DOHH2 (cell line): ENCODE data around the gene DDX41.

ENCODE experiments used
- H3F3A ChIP-seq: fragments of 200-600 bp; sonication (generic), shearing (Covaris generic); 2 replicates; pipeline ENCODE4 v1.6.0; 2016; ENCODE audit warnings: antibody characterized with exemption, mild to moderate bottlenecking; ENCODE audit not compliant: control insufficient read depth, insufficient read depth
- H3K27ac ChIP-seq: fragments of 200-600 bp; sonication (generic); 2 replicates; pipeline ENCODE4 v1.5.1; 2014; ENCODE audit warnings: low read depth, mild to moderate bottlenecking, low read length, moderate library complexity
- H3K27me3 ChIP-seq: fragments of 200-600 bp; sonication (generic); 2 replicates; pipeline ENCODE4 v1.6.1; 2014; ENCODE audit warnings: mild to moderate bottlenecking, low read length, mixed read lengths; ENCODE audit not compliant: control insufficient read depth
- H3K36me3 ChIP-seq: fragments of 200-600 bp; sonication (generic); 2 replicates; pipeline ENCODE4 v1.6.1; 2014; ENCODE audit warnings: mild to moderate bottlenecking, low read length, moderate library complexity, mixed read lengths; ENCODE audit not compliant: control insufficient read depth
- H3K4me1 ChIP-seq: fragments of 200-600 bp; sonication (generic); 2 replicates; pipeline ENCODE4 v1.6.1; 2014; ENCODE audit warnings: mild to moderate bottlenecking, low read length, mixed read lengths; ENCODE audit not compliant: control insufficient read depth
- H3K4me2 ChIP-seq: fragments of 200-600 bp; sonication (generic); 2 replicates; pipeline ENCODE4 v1.6.0; 2014; ENCODE audit warnings: mild to moderate bottlenecking, low read length, moderate library complexity
- H3K4me3 ChIP-seq: fragments of 200-600 bp; sonication (generic); 2 replicates; pipeline ENCODE4 v1.5.1; 2014; ENCODE audit warnings: mild to moderate bottlenecking, low read length, mixed read lengths
- H3K79me2 ChIP-seq: fragments of 200-600 bp; sonication (generic); 2 replicates; pipeline ENCODE4 v1.6.1; 2014; ENCODE audit warnings: mild to moderate bottlenecking, low read length, mixed read lengths; ENCODE audit not compliant: control insufficient read depth
- H3K9me2 ChIP-seq: fragments of 200-600 bp; sonication (generic); replicated peaks from 2 replicates; pipeline ENCODE4 v1.6.1; 2014; ENCODE audit warnings: mild to moderate bottlenecking, low read length, mixed read lengths; ENCODE audit not compliant: control insufficient read depth
- H3K9me3 ChIP-seq: fragments of 200-600 bp; sonication (generic); 2 replicates; pipeline ENCODE4 v1.6.1; 2014; ENCODE audit warnings: antibody characterized with exemption, low read length, mixed read lengths; ENCODE audit not compliant: control insufficient read depth, insufficient read depth
- H4K20me1 ChIP-seq: fragments of 200-600 bp; sonication (generic); 2 replicates; pipeline ENCODE4 v1.6.0; 2014; ENCODE audit warnings: low read depth, mild to moderate bottlenecking, antibody characterized with exemption, low read length, moderate library complexity; ENCODE audit not compliant: control insufficient read depth, insufficient read depth
- EZH2phosphoT487 ChIP-seq: fragments of 200-600 bp; sonication (generic); IDR thresholded peaks from 2 replicates; pipeline ENCODE4 v1.6.1; 2017; ENCODE audit warnings: borderline replicate concordance, mild to moderate bottlenecking, antibody characterized with exemption, low read length, moderate library complexity, mixed read lengths
- TF ChIP-seq, protein P1 (sequence below): fragments of 200-600 bp; sonication (generic); IDR thresholded peaks from one replicate; pipeline ENCODE4 v1.5.1; 2014; ENCODE audit warnings: antibody characterized with exemption, mild to moderate bottlenecking, low read depth, low read length; ENCODE audit not compliant: poor library complexity, severe bottlenecking

DDX41 gene

DNA sequence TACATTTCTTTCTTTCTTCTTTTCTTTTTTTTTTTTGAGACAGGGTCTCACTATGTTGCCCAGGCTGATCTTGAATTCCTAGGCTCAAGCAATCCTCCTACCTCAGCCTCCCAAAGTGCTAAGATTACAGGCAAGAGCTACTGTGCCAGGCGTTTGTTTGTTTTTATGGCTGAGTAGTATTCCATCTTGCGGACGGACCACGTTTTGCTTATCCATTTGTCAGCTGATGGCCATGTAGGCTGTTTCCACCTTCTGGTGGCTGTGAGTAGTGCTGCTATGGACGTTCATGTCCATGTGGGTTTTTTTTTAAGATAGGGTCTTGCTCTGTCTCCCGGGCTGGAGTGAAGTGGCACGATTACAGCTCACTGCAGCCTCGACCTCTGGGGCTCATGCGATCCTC lies 9.6 kb downstream of the DDX41 start:
- Histone ChIP-seq H3K4me1 (peaks cover 85% of the 10 kb centered on the region), H3K9me2 (no peaks in the 10 kb centered on the region), H3K79me2 (peaks cover 39% of the 10 kb centered on the region), H3K4me3 (peak overlapping the region; percentile 81), H4K20me1 (peaks cover 4% of the 10 kb centered on the region; the same call in 1 of the 2 replicates), H3K9me3 (no peaks in the 10 kb centered on the region), H3F3A (peaks cover 35% of the 10 kb centered on the region), H3K27ac (peak overlapping the region; percentile 99), H3K36me3 (peaks cover 93% of the 10 kb centered on the region), H3K27me3 (no peaks in the 10 kb centered on the region), H3K4me2 (peak overlapping the region; percentile 100)
- TF ChIP-seq, protein P1, sequence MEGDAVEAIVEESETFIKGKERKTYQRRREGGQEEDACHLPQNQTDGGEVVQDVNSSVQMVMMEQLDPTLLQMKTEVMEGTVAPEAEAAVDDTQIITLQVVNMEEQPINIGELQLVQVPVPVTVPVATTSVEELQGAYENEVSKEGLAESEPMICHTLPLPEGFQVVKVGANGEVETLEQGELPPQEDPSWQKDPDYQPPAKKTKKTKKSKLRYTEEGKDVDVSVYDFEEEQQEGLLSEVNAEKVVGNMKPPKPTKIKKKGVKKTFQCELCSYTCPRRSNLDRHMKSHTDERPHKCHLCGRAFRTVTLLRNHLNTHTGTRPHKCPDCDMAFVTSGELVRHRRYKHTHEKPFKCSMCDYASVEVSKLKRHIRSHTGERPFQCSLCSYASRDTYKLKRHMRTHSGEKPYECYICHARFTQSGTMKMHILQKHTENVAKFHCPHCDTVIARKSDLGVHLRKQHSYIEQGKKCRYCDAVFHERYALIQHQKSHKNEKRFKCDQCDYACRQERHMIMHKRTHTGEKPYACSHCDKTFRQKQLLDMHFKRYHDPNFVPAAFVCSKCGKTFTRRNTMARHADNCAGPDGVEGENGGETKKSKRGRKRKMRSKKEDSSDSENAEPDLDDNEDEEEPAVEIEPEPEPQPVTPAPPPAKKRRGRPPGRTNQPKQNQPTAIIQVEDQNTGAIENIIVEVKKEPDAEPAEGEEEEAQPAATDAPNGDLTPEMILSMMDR, result peak; percentile 38
- no peak for TF ChIP-seq EZH2phosphoT487

DNA sequence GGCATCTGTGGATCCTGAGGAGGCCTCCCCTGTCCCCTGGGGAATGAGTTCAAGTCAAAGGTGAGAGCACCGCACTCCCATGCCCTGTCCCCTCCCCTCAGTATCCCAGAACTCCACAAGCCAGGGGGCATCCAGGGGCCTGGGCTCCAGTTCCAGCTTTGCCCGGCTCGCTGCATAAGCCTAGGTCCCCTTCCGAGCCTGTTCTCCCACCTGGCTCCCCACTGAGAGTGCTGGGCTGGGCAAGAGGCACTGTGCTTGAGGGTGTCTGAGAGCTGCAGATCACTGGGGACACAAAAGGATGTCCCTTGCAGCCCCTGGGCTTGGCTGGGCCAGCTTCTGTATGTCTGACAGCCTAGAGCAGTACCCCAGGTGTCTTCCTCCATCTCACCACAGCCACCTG lies 11.7 kb downstream of the DDX41 start:
- H4K20me1 ChIP-seq, result peaks cover 8% of the 10 kb centered on the region; the same call in 1 of the 2 replicates
- peaks cover 38% of the 10 kb centered on the region for H3K79me2 ChIP-seq
- no peak overlapping the region for H3K4me3 ChIP-seq
- H3F3A ChIP-seq, result peaks cover 29% of the 10 kb centered on the region
- H3K27ac ChIP-seq, result peak overlapping the region; percentile 11; the same call in 1 of the 2 replicates
- no peaks in the 10 kb centered on the region for H3K9me2 ChIP-seq
- no peaks in the 10 kb centered on the region for H3K27me3 ChIP-seq
- H3K4me2 ChIP-seq, result no peak overlapping the region
- peaks cover 80% of the 10 kb centered on the region for H3K4me1 ChIP-seq
- no peaks in the 10 kb centered on the region for H3K9me3 ChIP-seq
- peaks cover 82% of the 10 kb centered on the region for H3K36me3 ChIP-seq
- TF ChIP-seq EZH2phosphoT487, result no peak
- TF ChIP-seq, protein P1, result no peak

DNA sequence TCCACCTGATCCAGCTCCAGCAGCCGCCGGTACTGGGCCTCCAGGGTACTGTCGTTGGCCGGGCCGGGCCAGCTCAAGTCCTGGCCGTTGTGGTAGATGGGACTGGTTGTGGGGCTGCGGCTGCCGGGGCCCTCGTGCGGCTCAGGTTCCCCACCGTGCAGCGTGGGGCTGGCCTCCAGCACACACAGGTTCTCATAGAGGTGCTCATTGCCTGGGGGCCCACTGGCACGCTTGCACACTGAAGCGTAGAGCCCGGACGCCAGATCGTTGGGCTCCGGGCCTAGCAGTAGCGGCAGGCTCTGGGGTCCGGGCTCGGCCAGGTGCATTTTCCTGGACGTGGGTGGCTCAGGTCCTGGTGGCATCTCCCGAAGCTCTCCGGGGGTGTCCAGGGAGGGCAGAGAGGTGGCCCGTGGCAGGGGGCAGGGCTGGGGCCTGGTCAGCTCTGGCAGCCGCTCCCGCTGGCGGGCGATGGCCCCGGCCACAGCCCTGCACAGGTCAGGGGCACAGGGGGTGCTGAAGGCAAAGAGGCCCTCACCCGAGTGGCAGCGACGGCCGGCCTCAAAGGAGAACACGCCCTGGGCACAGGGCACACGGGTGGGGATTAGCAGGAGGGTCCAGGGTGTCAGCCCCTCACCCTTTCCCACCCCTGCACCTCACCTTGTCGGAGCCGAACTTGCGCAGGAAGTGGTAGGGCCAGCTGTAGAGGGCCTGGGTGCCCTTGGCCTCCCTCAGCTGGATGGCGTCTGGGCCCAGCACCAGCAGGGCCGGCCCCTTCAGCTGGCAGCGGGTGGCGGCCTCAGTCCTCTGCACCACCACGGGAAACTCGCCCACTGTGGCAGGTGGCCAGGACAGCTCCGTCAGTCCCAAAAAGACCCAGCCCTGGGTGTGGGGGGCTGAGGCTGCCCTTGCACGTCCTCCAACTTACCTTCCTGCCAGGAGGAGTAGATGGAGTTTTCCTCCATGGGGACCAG lies 12.4 kb downstream of the DDX41 start:
- Histone ChIP-seq H3K36me3 (peaks cover 76% of the 10 kb centered on the region), H3K4me2 (0 out of 2 replicates have a peak overlapping the region, but pooled peaks have one; percentile 61), H3F3A (peaks cover 31% of the 10 kb centered on the region), H3K27ac (0 out of 2 replicates have a peak overlapping the region, but pooled peaks have one; percentile 11), H3K79me2 (peaks cover 31% of the 10 kb centered on the region), H3K9me3 (no peaks in the 10 kb centered on the region), H3K4me3 (no peak overlapping the region), H3K27me3 (peaks cover 4% of the 10 kb centered on the region; the same call in 1 of the 2 replicates), H3K4me1 (peaks cover 77% of the 10 kb centered on the region), H3K9me2 (no peaks in the 10 kb centered on the region), H4K20me1 (peaks cover 8% of the 10 kb centered on the region; the same call in 1 of the 2 replicates)
- TF ChIP-seq, protein P1, result no peak
- TF ChIP-seq EZH2phosphoT487, result no peak
